IPS DF 19.7 (cell line): ENCODE results near the gene PROSER2.
A peak's percentile ranks its signal among the peaks of the same experiment; 100 is the strongest.

ENCODE experiments used
- DNase-seq: peaks from one replicate; pipeline ENCODE4 v3.0.0-alpha.2; 2013; ENCODE audit warnings: low read depth, low spot score

Gene PROSER2

DNA sequence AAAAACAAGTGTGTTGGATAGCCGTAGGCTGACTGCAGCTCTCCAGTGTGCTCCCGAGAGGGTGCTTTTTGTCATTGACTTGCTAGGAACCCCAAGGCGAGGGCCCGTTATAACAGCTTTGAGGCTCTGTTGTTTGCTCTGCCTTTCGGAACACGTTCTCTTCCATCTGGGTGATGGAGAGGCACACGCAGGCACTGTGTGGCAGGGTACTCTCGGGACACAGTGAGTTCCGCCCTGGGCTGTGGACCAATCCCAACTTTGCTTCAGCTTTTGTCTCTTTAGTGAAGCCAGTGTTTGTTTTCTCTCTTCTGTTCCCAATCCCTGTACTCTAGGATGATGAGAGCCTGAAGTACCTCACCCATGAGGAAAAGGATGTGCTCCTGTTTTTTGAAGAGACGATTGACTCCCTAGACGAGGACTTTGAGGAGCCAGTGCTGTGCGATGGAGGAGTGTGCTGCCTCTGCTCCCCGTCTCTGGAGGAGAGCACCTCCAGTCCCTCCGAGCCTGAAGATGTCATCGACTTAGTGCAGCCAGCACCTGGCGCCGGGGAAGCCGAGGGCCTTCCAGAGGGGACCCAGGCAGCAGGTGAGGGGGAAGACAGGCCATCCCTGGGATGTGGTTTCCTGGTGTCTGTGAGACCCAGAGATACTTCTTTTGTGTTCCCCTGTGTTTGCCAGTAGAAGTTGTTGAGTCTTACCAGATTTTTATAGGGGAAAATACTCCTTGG lies 43.2 kb downstream of the PROSER2 start:
- no peak for DNase-seq

DNA sequence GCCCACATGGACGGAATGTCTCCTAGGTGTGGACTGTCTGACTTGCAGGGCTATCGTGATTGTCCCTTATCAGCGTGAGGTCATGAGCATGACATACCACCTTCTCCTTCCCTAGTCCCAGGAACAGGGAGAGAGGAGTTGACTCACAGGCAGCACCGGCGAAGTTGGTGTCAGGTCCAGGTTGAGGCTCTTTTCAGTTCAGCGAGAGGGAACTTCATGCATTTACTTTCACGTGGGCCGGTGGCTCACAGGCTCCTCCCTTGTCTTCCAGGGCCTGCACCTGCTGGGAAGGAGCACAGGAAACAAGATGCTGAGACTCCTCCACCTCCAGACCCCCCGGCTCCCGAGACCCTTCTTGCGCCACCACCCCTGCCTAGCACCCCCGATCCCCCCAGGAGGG lies 46.1 kb downstream of the PROSER2 start:
- DNase-seq, result no peak

DNA sequence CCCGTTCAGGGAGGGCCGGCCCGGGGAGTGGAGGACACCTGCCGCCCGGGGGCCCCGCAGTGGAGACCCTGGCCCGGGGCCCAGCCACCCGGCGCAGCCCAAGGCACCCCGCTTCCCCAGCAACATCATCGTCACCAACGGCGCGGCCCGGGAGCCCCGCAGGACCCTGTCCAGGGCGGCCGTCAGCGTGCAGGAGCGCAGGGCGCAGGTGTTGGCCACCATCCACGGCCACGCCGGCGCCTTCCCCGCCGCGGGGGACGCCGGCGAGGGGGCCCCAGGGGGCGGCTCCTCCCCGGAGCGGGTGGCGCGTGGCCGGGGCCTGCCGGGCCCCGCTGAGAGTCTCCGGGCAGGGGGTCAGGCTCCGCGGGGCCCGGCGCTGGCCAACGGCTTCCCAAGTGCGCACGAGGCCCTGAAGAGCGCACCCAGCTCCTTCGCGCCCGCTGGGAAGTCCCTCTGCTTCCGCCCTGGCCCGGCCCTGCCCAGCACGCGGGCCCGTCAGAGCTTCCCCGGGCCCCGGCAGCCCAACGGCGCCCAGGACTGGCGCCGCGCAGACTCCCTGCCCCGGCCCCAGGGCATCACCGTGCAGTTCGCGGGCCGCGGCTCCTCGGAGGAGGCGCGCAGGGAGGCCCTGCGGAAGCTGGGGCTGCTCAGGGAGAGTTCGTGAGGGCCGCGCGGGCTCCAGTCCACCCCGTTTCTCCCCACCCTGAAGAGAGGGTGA lies 46.7 kb downstream of the PROSER2 start:
- DNase-seq, result no peak

DNA sequence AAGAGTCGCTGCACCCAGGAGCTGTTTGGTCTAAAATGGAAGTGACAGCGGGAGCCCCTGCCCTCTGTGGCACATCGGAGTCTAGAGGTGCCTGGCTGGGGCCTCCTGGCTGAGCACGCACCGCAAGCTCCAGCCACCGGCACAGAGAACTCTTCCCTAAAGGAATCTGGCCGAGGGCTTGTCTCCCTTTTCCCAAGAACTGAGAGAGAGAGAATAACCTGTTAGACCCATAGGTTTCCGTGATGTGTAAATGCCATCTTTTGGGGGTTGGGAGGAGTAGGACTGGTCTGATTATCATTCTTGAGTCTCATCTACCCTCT lies 47.3 kb downstream of the PROSER2 start:
- DNase-seq, result no peak

DNA sequence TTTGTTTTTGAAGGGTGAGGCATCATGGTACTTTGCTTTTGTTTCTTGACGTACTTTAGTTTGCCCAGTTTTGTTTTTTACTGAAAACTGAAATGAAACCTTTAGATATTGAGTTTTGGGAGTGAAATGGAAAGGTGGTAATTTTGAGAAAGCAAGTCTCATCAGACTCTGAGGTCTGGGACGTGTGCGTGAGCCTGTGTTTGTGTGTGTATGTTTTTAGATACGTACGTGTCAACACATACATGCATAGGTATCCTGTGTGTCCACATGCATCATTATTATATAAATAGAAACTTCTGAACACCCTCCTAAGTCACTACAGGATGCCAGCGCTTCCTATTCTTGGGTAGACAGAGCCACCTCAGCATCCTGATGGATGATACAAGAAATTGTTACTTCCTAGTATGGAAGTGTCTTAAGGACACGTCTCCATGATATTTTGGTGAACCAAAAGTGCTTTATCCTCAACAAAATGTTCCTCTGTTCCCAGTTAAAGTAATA lies 47.8 kb downstream of the PROSER2 start:
- DNase-seq, result no peak

DNA sequence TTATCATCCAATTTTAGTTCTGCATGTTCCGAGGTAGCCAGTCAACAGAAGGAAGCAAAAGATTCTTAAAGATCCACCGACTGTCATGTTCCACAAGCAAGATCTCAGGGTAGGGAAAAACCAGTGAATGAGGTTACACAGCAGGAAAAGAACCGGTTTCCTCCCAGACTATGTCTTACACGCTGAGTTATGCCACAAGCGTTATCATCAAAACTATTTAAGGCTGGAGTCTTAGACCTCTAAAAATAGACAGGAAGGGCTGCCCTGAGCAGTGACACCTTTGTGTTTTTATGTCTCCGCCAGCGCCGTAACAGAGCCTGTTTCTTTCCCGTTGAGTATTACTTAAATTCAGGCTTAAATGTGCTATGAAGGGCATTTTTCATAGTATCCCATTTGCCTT lies 48.3 kb downstream of the PROSER2 start:
- no peak for DNase-seq

DNA sequence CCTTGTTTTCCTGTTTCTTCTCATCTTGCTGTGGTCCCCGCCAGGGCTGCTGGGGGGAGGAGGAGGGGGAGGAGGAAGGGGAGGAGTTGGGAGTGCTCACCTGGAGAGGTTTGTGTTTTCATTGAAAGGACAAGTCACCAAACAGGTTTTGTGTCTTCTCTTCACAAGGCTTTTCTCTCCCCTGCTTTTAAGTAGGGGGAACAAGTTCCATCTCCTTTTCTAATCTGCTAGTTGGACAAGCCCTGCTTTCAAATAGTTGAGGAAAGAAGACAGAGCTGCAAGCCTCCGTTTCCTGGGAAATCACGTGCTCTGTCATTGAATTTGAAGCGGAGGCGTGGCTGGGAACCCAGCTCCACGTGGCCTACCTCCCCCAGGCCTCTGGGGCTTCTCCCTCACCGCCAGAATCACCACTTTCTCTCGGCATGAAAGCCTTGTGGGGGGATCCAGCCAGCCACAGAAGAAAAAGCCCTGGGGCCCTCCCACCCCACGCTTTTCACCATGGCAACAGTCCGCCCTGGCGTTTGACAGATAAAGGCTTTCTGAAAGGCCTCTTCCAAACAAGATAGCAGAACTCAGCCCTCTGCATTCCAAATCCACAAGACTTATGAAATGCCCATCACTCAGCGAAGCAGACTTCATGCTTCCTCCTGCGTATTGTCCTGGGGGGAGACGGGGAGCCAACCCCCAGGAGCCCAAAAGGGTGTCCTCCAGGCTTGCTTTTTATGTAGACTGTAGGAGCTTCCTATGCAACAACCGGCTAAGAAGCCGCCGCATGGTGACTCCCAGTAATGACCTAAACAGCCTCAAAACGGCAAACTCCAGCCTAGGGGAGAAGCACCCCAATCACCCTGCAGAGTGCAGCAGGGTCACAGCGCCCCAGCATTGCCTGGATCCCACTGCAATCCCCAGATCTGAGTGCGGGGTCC lies 51.7 kb downstream of the PROSER2 start:
- peak; percentile 45 for DNase-seq

DNA sequence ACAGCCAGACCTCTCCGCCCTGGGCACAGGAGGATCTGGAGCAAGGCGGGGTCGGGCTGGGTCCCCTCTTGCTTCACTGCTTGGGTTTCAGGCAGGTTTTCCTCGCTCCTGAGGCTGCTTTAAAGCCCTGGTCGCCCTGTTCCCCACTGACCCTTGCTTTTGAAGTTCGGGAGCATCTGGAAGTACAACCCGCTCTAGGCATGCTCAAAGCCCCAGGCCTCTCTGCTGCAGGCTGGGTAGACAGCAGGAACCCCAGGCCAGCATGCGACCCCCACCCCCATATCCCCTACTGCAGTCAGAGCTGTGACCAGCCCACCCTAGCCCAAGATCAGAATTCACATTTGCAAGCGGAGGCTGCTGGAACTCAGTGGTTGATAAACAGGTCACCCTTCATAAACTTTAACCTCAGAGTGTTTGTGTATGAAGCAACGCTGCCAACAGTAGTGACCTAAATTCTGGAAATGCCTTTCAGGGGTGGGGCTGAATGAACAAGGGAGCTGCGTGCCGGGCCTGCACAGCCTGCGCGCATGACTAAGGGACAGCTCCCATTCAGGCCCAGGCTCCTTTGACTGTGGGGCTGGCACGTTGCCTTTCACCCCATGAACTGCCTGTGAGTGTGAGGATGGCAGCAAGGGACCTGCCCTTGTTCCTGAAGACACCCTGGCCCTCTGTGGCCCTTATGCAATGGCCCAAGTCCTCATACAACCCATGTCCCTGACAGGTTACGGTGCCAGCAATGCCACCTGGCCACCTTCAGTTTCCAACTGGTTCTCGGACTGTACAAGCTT lies 52.5 kb downstream of the PROSER2 start:
- no peak for DNase-seq

DNA sequence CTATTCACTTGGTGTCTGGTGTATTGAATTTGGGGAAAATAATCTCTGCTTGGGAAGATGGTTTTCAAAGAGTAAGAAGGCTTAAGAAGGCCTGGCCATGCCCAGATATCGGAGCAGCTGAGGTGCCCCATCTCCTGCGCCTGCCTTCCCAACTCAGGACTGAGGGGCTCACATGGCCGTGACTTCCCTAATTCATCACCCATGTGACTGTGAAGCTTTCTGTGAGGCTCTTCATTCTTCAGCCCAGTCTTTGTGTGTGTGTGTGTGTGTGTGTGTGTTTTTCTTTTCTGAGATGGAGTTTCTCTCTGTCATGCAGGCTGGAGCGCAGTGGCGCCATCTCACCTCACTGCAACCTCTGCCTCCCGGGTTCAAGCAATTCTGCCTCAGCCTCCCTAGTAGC lies 53.2 kb downstream of the PROSER2 start:
- no peak for DNase-seq

DNA sequence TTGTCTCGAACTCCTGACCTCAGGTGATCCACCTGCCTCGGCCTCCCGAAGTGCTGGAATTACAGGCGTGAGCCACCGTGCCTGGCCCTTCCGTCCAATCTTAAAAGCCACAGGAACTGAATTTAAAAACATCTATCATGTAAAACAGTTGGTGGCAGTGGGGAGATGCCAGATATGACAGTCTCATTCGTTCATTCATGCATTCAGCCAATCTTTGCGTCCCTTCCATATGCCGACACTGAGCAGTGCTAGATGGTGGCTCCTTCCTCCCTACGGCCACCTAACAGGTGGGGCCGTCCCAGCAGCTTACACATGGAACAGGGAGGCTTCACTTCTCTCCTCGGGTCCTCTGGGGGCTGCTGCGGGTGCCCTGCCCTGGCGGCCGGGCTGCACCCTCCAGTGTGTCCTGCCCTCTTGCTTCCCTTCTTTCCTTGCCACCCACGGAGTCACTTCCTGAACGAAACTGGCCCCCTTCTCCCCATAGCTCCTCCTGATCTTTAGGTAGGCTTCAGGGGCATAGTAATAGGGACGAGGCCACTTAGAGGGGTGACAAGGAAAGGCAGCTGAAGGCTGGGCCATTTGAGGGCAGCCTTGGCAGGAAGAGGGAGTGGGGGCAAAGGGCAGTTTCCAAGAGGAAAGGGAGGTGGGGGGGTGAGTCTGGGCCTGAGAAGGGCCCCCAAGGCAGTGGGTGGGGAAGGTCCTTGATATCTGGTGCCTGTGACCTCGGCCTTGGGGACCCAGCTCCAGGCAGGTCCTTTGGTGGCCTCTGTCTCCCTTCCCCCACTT lies 53.8 kb downstream of the PROSER2 start:
- no peak for DNase-seq

DNA sequence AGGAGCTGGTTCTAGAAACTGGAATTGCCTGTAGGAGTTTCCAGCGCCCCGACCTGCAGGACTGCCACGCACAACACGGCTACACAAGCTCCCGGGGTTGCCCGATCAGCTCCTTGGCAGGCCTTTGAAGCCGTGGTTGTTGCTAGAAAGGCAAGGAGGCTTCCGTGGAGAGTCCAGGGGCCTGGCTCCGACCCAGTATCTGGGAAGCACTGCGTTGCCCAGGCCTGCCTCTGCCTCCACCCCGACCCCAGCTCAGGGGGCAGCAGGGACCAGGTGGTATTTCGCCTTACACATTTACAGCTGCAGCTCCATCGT lies 54.4 kb downstream of the PROSER2 start:
- DNase-seq, result no peak

DNA sequence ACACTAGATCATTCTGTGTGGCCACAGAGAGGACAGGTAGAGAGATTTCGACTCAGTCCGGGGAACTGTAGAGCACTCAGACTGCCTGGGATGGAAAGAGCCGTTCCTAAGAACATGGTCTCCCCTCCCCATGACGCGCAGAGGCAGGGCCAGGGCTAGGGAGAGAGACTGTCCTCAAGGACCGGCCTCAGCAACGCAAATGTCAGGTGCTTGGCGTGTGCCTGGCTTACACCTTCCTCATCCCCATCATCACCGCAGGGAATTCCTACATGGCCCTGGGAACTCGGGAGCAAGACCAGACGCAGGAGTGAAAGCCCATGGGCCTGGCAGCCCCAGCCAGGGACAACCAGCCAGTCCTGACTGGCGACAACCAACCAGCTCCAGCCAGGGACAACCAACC lies 55.6 kb downstream of the PROSER2 start:
- no peak for DNase-seq

DNA sequence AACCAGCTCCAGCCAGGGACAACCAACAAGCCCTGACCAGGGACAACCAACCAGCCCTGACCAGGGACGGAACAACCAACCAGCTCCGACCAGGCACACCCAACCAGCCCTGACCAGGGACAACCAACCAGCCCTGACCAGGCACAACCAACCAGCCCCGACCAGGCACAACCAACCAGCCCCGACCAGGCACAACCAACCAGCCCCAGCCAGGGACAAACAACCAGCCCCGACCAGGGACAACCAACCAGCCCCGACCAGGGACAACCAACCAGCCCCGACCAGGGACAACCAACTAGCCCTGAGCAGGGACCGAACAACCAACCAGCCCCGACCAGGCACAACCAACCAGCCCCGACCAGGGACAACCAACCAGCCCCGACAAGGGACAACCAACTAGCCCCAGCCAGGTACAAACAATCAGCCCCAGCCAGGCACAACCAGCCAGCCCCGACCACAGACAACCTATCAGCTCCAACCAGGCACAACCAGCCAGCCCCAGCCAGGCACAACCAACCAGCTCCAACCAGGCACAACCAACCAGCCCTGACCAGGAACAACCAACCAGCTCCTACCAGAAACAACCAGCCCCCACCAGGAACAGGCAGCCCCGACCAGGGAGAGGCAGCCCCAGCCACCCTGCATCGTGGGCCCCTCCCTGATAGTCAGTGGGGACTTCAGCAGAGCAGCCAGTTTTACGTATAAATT lies 56.4 kb downstream of the PROSER2 start:
- DNase-seq, result no peak

DNA sequence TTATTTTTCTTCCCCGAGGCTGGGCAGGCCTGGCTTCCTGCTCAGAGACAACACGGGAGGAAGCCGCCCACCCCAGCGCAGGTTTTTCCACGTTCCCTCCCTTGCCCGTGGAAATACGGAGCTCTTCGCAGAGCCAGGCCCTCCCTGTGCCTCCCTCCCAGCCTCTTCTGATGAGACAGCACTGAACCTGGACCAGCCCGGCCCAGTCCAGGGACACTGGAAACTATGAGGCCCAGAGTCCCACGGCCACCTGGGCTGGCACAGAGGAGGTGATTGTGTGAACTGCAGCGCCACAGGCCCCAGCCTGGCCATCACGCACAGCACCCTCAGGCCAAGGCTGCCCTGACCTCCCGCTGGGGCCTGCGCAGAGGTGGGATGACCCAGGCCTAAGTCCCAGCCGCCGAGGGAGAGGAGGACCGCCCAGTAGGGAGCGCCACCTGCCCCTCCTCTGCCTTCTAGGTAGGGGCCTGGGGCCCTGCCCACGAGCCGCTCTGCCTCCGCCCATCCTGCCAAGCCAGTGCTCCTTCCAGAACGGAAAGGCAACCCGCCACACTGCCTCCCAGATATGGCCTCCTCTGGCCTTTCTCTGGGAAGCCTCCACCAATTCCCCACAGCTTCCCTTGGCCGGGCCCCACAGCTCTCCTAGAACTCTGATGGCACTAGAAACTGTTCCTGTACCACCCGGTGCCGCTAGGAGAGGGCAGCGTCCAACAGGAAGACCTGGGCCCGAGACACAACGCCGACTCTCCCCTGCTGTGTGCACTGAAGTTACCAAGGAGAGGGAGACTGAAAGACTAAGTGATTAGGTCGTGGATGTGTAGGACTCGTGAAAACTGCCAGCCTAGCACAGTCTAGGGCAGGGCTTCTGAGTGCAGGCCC lies 57.2 kb downstream of the PROSER2 start:
- DNase-seq, result no peak

DNA sequence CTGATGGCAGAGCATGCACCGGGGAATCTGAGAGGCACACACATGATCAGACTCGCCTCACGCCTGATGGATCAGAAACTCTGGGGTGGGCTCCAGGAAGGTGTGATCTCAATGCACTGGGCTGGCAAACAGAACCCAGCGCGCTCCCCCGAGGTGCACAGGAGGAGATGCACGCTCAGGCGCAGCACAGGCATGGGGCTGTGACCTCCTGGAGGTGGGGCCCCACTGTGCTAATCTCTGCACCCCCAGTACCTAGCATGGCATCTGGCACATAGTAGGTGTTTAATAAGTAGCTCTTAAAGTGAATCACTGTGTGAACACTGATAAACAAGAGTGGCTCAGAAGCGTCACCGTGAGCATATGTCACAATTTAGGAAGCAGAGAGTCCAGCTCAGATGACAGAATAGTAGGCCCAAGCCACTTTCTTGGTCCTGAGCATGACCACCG lies 57.9 kb downstream of the PROSER2 start:
- DNase-seq, result no peak

DNA sequence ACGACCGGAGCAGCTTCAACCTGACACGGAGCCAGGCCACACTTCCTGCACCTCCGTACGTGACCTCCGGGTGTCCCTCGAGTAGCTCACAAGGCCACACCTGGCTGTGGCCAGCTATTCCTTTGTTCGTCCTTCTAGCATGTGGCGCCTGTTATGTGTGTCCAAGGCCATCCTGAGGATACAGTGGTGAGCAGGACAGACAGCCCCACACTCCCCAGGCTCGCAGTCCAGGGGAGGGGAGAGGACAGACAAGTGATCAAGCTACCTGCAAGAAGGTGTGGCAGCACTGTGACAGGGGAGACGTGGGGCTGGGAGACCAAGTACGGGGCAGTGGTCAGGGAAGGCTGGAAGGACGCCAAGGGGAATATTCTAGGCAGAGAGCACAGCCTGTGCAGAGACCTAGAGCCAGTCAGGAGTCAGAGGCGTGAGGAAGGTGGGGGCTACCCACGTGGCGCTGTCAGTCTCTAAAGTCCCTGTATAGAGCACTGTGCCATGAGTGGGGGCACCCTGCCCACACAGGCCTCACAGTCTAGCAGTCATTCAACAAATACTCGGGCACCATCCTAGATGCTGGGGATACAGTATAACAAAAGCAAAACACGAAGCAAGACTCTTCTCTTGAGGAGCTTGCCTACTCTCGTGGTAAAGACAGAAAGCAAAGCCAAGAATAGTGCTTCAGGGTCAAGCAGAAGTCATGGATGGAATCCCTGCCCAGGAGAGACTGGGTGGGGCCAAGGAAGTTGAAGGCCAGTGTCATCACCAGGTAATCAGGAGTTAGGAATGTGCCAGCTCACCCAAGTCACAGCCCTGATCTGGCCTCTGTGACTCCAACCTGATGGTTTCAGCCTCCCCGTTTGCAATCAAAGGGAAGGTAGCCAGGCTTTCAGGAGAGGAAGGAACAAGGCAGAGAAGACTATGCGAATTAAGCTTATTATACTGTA lies 58.6 kb downstream of the PROSER2 start:
- DNase-seq, result peak; percentile 47

DNA sequence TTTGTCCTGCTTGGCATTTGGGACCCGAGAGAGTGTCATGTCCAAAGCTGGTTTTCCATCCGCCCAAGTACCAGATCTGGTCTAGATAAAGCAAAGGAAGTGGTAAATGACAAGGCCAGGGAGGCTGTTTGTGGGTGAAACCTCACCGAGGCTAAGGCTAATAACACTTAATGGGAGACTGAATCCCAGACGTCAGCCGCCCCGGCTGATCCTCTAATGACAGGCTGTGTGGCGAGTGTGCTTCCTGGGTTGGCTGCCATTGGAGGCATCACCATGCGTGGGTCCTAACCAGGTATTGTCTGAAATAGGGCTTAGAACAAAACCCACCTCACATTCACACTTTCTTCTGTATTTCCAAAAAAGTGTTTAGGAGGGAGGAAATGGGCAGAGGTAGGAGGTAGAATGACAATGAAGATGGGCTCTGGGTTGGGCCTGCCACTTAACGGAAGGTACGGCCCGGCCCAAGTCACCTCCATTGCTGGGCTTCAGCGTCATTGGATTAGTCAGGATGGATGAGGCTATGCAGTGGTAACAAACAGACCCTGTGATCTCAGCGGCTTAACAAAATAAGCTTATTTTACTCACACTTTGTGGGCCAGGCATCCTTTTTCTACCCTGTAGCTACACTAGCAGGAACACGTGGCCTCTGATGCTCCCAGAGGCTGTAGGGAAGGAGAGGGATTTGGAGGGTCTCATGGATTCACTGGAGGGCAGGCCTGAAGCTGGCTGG lies 59.7 kb downstream of the PROSER2 start:
- DNase-seq, result no peak
